Panc1 (cell line): Measurements from ENCODE around the gene KIF3B. TPM values are rescaled to one million over a fixed set of nuclear protein-coding genes. Genes with fewer than 3 reads are reported as not detected.
A peak's percentile ranks its signal among the peaks of the same experiment; 100 is the strongest.

Experiments used
- ATAC-seq: fragments of 200-7000 bp; cut with Tn5 transposase; 2 replicates; pipeline ENCODE4 v1.9.1; 2020; ENCODE audit warnings: mild to moderate bottlenecking, moderate library complexity
- BruUV-seq: library from RNA; stranded (reverse); fragments of 400-500 nt; replicated peaks from 2 replicates; lab custom pipeline; 2021; lab: Mats Ljungman, UMichigan
- CTCF ChIA-PET: fragments of 300-600 bp; sonication (Branson Sonifier 250); formaldehyde crosslinking; loops from one replicate; lab custom pipeline; 2022; ENCODE audit warnings: antibody characterized with exemption; lab: Charles Lee
- POLR2A ChIA-PET: fragments of 300-600 bp; sonication (Branson Sonifier 250); formaldehyde crosslinking; loops from one replicate; lab custom pipeline; 2022; ENCODE audit warnings: antibody characterized with exemption; lab: Charles Lee
- DNase-seq: peaks from one replicate; pipeline ENCODE4 v3.0.0-alpha.2; 2010; ENCODE audit warnings: low read depth, low spot score
- H3K27ac ChIP-seq: 2 replicates; pipeline ENCODE4 v1.5.1; 2011; ENCODE audit warnings: mild to moderate bottlenecking, low read length, inconsistent platforms
- H3K27me3 ChIP-seq: fragments of 200-500 bp; sonication (Bioruptor generic); 2 replicates; pipeline ENCODE4 v1.6.0; 2014; ENCODE audit warnings: low read length, inconsistent platforms; ENCODE audit not compliant: control insufficient read depth, insufficient read depth
- H3K36me3 ChIP-seq: fragments of 200-500 bp; sonication (Bioruptor generic); 2 replicates; pipeline ENCODE4 v1.5.1; 2014; ENCODE audit warnings: inconsistent platforms, mild to moderate bottlenecking, low read length, moderate library complexity; ENCODE audit not compliant: control insufficient read depth, insufficient read depth
- H3K4me1 ChIP-seq: 2 replicates; pipeline ENCODE4 v1.5.1; 2011; ENCODE audit warnings: inconsistent platforms, mild to moderate bottlenecking, low read length, moderate library complexity; ENCODE audit not compliant: control insufficient read depth, insufficient read depth
- H3K4me3 ChIP-seq, 2 experiments: 2 replicates each; pipeline ENCODE4 v1.5.1; 2011 to 2012; ENCODE audit warnings: low read depth in 2 of 2, low read length in 2 of 2, mild to moderate bottlenecking in 2 of 2, inconsistent platforms in 1 of 2, moderate library complexity in 1 of 2
- H3K9me3 ChIP-seq: fragments of 200-500 bp; sonication (Bioruptor generic); 2 replicates; pipeline ENCODE4 v1.5.1; 2014; ENCODE audit warnings: low read depth, mild to moderate bottlenecking, inconsistent platforms, low read length, moderate library complexity; ENCODE audit not compliant: control insufficient read depth, insufficient read depth
- CTCF ChIP-seq: fragments of 450-650 bp; IDR thresholded peaks from 2 replicates; pipeline ENCODE4 v1.5.1; 2017; ENCODE audit warnings: mild to moderate bottlenecking
- POLR2AphosphoS5 ChIP-seq: IDR thresholded peaks from 2 replicates; pipeline ENCODE4 v1.6.1; 2012; ENCODE audit warnings: mild to moderate bottlenecking, low read depth, low read length, moderate library complexity
- REST ChIP-seq, 2 experiments: IDR thresholded peaks; 2 replicates each; pipeline ENCODE4 v1.6.1; 2011 to 2012; ENCODE audit warnings: low read depth in 2 of 2, control low read depth in 1 of 2, low read length in 1 of 2, mild to moderate bottlenecking in 1 of 2, moderate library complexity in 1 of 2; ENCODE audit not compliant: insufficient read depth in 1 of 2
- SIN3A ChIP-seq: IDR thresholded peaks from 2 replicates; pipeline ENCODE4 v1.6.1; 2012; ENCODE audit warnings: low read depth, mild to moderate bottlenecking, low read length, moderate library complexity, borderline replicate concordance; ENCODE audit not compliant: insufficient read depth
- TCF7L2 ChIP-seq: IDR thresholded peaks from 2 replicates; pipeline ENCODE4 v1.6.1; 2011; ENCODE audit warnings: mild to moderate bottlenecking, low read depth, low read length, inconsistent platforms
- in situ Hi-C: cut with HindIII; loops from 2 replicates; pipeline ENCODE4 v1.10.0; 2016; ENCODE audit warnings: low sequenced_read_pairs, low pct_unique_long_range_greater_than_20kb
- intact Hi-C: fragments of 100-400 bp; cut with micrococcal nuclease; formaldehyde crosslinking; loops from one replicate; pipeline ENCODE4 v1.10.0; 2022; ENCODE audit not compliant: unreplicated experiment
- total RNA-seq: library from RNA; stranded (reverse); gene quantifications from one replicate; pipeline ENCODE4 v1.2.1, GENCODE V29; 2021; ENCODE audit not compliant: unreplicated experiment

Gene KIF3B
- total RNA-seq, 1 experiment from 2014 or later: 67.8 TPM

- H3K4me3 ChIP-seq: no peak overlapping the region
- no TSS peak for BruUV-seq
- H3K27ac ChIP-seq: no peak overlapping the region
- H3K27me3 ChIP-seq: no peaks in the 10 kb centered on the region
- no peaks in the 10 kb centered on the region for H3K36me3 ChIP-seq
- intact Hi-C loops: no loop called here
- ChIA-PET CTCF (interaction anchor here (0.6 kb wide), 1 partner anchor 74 kb away, joined by 4 read pairs; no protein-coding TSS in a partner anchor), POLR2A (interaction anchor here (0.6 kb wide), 2 partner anchors 34 to 686 kb away, joined by 3 to 5 read pairs; no protein-coding TSS in a partner anchor)
- ATAC-seq (no peak), DNase-seq (no peak)
- in situ Hi-C loops: no loop called here
- no peak for TF ChIP-seq POLR2AphosphoS5
- H3K9me3 ChIP-seq: no peaks in the 10 kb centered on the region
- 0 out of 2 replicates have a peak, but pooled peaks cover 3% of the 10 kb centered on the region for H3K4me1 ChIP-seq
Measured at GRCh38 chr20:32296819-32297420, 19.5 kb downstream of the KIF3B start.

- CTCF ChIA-PET: interaction anchor here (0.7 kb wide), 1 partner anchor 186 kb away, joined by 5 read pairs; no protein-coding TSS in a partner anchor
Measured at GRCh38 chr20:32297439-32297838, 20.0 kb downstream of the KIF3B start.

More at GRCh38 chr20:32297439-32297838, 20.0 kb downstream of the KIF3B start:
- DNase-seq (no peak), ATAC-seq (no peak)
- POLR2A ChIA-PET: no interaction called here
- intact Hi-C loops (no loop called here), in situ Hi-C loops (no loop called here)
- Histone ChIP-seq H3K9me3 (no peaks in the 10 kb centered on the region), H3K27me3 (no peaks in the 10 kb centered on the region), H3K4me1 (0 out of 2 replicates have a peak, but pooled peaks cover 3% of the 10 kb centered on the region), H3K36me3 (no peaks in the 10 kb centered on the region), H3K27ac (no peak overlapping the region), H3K4me3 (no peak overlapping the region)
- no peak for TF ChIP-seq TCF7L2
- TF ChIP-seq SIN3A: no peak
- TF ChIP-seq POLR2AphosphoS5: no peak
- TF ChIP-seq CTCF: no peak
- no peak for TF ChIP-seq REST (IDR thresholded peaks at IDR 0.05; ENCODE audit: insufficient read depth in 1 of 2, low read depth in 2 of 2, low read length in 1 of 2)
- TSS peak; percentile 11 for BruUV-seq
